ENCODE data around the gene PLCB3. TPM values are rescaled to one million over a fixed set of nuclear protein-coding genes. Genes with fewer than 3 reads are reported as not detected.

The PLCB3 gene
- 12.0 TPM for total RNA-seq
- long read RNA-seq, full-length matches to known transcripts, result 2 of 8 reads
- long read RNA-seq, partial matches to known transcripts, result 6 of 8 reads
- long read RNA-seq, other reads (novel, unspliced or antisense), result 0 of 8 reads

DNA sequence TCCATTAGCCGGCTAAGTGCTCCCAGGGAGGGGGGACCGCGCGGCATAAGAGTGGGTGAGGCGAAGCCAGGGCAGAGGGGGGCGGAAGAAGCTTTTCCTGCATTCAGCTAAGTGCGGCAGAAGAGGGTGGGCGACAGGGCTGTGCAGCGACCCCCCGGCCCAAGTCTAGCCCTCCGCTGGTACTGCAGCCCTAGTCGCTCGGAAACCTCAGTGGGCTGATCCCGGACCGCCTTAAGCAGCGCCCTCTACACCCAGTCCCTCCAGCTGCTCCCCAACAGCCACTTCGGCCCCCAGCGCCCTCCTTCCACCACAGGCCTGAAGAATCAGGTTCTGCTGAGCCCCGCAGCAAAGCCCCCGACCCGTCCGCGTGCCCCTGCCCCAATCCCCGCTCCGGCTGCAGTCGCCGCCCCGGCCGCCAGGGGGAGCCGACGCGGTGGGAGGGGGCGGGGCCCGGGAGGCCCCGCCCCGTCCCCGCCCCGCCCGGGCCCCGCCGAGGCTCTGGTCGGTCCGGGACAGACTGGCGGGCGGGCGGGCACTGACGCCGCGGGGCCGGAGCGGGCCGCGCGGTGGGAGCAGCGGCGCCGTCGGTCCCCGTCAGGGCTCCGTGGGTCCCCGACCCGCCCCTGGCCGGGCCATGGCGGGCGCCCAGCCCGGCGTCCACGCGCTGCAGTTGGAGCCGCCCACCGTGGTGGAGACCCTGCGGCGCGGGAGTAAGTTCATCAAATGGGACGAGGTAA is at the start of gene PLCB3:
Gene PLCB3, plus strand, starts transcription at position 515 of the 737 bp plus-strand sequence. Its CDS starts 120 bp downstream, at position 635.
- intact Hi-C loops (cut with micrococcal nuclease), result no loop called here

DNA sequence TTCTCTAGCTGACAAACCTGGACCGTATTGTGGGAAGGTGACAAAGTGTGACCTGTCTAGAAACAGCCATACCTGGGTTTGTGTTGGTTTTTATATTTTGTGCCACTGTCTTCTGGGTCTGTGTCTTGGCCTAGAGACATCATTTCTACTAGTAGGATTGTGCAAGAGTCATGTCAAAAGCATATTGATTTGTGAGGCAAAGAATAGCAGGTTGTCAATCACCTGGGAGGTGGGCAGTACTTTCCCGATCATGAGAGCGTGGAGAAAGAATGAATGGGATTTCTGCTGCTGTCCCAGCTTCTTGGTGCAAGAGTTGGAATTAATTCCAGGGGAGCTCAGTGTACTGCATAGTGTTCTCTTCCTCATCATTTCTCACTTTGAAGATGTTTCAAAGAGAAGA is 49.8 kb upstream of the PLCB3 start:
- DNase-seq (no peak), ATAC-seq (no peak)
- intact Hi-C loops (cut with micrococcal nuclease), result no loop called here

More for the DNA sequence above, at the start of gene PLCB3:
- DNase-seq (peak; percentile 79), ATAC-seq (peak; percentile 60)

DNA sequence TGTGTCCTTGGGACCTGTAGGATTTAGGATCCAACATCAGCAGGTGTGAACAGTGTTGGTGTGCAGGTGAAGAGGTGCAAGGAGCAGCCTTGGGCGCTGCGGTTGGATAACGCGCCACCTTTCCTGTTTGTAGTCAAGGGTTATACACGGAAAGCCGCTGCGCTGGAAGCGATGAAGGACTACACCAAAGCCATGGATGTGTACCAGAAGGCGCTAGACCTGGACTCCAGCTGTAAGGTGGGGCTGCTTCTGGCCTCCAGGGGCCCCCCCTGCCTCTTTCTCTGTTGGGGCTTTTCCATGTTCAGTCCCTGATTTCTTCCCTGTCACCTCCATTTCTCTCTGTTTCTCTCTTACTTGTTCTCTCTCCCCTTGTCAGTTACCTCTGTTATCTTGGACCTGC is 48.3 kb upstream of the PLCB3 start:
- ATAC-seq, result no peak
- intact Hi-C loops (cut with micrococcal nuclease), result no loop called here
- no peak for DNase-seq

DNA sequence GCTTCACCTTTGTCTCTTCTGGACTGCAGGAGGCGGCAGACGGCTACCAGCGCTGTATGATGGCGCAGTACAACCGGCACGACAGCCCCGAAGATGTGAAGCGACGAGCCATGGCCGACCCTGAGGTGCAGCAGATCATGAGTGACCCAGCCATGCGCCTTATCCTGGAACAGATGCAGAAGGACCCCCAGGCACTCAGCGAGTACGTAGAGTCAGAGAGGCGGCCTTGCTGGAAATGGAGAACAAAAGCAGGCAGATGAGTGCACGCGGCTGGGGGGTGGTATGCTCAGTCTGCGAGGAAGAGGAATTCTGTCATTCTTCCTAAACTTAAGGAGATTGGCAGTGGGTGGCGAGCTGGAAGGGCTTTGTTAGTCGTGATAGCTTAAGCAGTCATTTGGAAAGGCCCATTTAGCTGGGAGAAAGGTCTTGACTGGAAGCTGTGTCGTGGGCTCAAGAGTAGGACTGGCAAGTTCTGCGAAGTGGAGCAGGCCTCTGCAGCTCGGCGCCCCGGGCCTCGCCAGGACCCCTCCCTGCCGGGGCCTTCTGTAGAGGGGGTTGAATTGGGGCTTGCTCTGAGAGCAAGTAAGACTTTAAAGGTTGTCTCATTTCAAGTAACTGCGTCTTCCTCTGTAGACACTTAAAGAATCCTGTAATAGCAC is 47.8 kb upstream of the PLCB3 start:
- intact Hi-C loops (cut with micrococcal nuclease), result no loop called here
- DNase-seq (no peak), ATAC-seq (no peak)

DNA sequence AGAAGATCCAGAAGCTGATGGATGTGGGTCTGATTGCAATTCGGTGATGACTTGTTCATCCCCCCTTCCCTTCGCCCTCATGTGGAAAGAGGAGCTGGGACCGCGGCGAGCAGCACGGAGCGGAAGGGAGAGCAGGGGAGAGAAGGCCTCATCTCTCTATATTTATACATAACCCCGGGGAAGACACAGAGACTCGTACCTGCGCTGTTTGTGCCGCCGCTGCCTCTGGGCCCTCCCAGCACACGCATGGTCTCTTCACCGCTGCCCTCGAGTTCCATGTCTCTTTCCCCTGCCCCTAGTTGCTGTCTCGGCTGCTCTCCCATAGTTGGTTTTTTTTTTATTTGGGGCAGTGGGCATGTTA is 47.3 kb upstream of the PLCB3 start:
- intact Hi-C loops (cut with micrococcal nuclease), result no loop called here
- no peak for DNase-seq
- ATAC-seq, result no peak

DNA sequence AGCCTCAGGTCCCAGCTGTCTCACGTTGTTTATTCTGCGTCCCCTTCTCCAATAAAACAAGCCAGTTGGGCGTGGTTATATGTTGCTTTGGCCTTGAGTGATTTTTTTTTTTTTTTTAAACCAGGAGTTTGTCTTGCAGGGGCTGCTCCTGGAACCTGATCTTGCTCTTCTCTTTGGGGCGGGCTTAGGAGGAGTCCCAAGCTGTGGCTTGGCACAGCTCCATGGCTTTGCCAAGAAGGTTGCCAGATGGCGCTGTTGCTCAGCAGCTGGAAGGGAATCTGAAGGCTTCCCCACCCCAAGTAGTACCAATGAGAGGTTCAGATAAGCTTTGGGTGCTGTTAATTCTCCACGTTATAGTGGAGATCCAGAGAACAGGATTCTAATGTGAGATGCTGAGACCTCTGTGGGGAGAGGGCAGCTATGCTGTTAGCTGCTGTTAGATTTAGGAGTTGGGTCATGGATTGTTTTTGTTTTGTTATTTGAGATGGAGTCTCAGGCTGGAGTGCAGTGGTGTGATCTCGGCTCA is 46.8 kb upstream of the PLCB3 start:
- peak; percentile 64 for ATAC-seq
- intact Hi-C loops (cut with micrococcal nuclease), result no loop called here
- peak; percentile 88 for DNase-seq

DNA sequence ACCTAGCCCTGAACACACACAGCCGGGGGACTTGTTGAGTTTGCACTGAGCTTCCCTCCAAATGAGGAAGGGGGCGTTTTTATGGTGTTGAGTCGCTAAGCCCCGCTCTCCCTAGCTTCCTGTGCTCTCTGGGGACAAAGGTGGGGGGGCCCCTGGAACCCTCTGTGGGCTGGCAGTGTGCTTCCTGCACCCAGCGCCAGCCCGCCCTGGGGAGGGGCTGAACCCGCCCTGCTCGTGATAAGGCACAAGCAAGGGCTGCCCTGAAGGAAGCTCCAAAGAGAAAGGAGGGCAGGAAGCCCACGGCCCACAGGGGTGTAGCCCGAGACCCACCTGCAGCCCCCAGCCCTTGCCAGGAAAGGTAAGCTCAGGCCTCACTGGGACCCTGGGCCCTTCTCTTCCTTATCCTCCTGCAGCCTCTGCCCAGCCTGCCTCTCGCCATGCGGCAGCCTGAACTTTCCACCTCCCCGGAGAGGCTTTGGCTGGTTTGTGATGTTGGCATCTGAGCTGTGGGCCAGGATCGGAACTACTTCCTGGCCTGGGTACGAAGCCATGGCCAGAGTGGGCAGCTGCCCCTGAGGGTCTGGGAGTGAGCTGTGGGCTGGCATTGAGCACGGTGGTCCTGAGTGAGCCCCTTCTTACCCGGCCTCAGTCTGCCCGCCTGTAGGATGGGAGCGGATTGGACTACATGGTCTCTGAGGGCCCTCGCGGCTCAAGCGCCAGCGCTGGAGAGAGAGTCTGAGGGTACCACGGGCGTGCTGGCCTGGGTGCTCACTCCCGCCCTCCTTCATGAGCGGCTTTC is 44.7 kb upstream of the PLCB3 start, which contains the start of gene FERMT3:
Gene FERMT3, plus strand, starts transcription at position 265 of the 799 bp plus-strand sequence. CDS start 644 bp downstream, outside the sequence.
- intact Hi-C loops (cut with micrococcal nuclease), result no loop called here
- DNase-seq (peak; percentile 78), ATAC-seq (peak; percentile 43)

DNA sequence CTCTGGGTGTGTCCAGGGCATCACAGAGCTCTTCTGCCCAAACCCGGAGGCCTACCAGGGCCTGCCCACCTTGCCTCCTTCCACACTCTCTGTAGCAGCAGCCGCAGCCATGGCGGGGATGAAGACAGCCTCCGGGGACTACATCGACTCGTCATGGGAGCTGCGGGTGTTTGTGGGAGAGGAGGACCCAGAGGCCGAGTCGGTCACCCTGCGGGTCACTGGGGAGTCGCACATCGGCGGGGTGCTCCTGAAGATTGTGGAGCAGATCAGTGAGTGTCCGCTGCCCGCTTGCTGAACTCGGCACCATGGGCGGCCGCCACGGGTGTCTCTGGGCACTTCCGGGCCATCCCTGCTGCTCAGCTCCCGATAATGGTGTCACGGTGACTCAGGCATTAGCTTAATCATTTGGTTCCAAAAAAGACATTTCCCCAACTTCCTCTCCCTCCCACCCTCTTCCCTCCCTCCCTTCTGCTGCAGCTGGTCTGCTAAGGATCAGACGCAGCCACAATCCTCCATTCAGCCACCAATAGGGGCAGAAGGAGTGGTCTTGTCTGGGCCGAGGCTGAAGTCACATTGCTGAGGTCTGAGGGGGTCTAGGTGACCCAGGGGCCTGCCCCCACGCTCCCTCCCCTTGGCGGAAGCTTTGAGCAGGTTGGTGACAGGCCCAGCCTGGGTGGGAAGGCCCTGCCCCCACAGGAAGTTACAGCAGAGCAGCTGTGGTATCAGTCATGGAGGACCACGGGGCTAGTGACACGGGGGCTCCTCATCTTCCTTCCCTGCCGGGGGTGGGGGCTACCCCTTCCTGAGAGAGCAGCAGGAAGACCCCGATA is 43.9 kb upstream of the PLCB3 start:
- ATAC-seq, result peak; percentile 72
- DNase-seq, result peak; percentile 78
- intact Hi-C loops (cut with micrococcal nuclease), result no loop called here

DNA sequence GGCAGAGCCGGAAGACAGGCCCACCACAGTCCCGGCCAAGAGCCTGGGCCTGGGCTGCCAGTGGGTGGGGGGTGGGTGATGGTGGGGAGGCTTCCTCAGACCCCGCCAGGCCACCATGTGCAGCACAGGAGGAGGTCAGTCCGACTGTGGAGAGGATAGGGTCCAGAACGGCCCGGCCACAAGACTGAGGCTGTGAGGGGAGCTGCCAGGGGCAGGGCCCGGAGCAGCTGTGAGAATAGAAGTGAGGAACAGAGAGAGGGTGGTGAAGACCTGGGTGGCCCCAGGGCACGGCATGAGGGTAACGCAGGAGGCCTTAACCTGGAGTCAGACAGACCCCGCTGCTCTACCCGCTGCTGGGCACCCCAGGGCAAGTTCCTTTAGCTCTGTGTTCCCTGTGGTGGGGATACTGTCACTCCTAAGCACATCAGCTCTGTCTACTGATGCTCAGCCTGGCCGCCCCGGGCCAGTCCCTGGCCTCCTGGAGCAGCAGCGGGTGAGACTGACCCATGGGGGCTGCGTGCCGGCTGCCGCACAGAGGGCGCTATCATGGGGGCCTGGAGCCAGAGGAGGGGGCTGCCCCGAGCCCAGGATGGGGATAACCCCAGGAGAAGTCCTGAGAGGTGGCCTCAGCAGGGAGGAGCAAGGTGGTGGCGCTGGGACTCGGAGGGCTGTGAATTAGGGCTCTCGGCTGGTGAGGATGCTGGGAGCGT is 43.1 kb upstream of the PLCB3 start:
- ATAC-seq (peak; percentile 3), DNase-seq (no peak)
- intact Hi-C loops (cut with micrococcal nuclease), result no loop called here

DNA sequence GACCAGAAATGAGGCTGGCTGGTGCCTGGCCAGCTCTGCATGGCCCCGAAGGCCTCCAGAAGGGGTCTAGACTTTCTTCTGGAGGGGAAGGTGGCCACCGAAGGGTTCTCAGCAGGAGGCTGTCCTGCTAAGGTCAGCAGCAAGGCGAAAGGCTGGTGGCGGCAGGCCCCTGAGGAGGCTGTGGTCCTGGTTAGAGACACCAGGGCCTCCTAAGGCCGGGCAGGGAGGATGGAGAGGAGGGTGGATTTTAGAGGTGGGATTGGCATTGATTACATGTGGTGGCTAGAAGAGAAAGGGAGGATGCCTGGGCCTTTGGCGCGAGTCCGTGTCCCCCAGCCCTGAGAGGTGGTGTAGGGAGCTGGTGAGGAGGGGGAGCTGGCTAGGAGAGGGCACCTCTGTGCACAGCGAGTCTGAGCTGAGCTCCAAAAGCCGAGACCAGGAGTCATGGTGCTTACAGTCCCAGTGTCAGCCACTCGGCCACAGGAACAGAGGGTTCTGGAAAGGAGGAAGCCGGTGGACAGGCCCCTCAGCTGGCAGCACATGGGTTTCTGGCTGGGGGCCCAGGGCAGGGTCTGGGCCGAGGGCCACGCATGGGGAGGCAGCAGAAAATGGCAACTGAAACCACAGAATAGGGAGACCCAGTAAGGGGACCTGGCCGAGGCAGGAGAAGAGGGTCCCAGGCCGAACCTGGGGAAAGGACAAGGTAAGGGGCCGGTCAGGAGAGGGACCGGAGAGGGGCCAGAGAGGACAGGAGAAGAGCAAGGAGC is 42.4 kb upstream of the PLCB3 start:
- ATAC-seq (no peak), DNase-seq (no peak)
- intact Hi-C loops (cut with micrococcal nuclease), result no loop called here

DNA sequence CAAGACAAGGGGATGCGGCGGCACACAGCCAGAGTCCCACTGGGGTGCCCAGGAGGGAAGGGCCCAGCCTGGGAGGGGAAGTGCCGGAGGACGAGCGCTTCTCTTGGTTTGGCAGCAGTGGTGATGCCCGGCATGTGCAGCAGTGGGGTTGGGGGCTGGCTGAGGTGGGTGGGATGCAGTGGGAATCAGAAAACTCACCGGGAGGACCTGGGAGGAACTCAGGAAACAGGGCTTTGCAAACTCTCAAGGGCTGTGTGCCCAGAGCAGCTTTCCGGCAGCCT is 41.8 kb upstream of the PLCB3 start:
- ATAC-seq, result no peak
- intact Hi-C loops (cut with micrococcal nuclease), result no loop called here
- no peak for DNase-seq

DNA sequence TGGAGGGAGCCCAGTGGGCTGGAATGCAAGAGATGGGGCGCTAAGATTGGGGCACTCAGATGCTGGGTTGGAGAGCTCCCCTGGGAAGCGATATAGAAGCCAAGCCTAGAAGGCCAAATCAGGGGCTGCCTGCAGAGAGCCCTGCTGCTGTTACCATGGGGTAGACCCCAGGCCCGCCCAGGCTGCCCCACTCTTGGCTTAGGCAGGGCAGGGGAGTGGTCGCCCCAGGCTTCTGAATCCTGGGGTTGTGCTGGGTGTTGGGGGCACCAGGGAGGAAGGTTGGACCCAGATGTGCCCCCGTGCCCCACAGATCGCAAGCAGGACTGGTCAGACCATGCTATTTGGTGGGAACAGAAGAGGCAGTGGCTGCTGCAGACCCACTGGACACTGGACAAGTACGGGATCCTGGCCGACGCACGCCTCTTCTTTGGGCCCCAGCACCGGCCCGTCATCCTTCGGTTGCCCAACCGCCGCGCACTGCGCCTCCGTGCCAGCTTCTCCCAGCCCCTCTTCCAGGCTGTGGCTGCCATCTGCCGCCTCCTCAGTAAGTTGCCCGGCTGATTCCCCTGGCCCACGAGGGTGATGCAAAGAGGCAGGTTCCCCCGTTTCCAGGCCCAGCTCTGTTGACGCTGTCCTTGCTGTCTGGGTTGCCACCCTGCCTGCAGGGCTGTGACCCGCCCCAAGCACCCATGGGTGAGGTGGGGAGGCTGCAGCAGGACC is 40.9 kb upstream of the PLCB3 start:
- ATAC-seq (no peak), DNase-seq (no peak)
- intact Hi-C loops (cut with micrococcal nuclease), result no loop called here

DNA sequence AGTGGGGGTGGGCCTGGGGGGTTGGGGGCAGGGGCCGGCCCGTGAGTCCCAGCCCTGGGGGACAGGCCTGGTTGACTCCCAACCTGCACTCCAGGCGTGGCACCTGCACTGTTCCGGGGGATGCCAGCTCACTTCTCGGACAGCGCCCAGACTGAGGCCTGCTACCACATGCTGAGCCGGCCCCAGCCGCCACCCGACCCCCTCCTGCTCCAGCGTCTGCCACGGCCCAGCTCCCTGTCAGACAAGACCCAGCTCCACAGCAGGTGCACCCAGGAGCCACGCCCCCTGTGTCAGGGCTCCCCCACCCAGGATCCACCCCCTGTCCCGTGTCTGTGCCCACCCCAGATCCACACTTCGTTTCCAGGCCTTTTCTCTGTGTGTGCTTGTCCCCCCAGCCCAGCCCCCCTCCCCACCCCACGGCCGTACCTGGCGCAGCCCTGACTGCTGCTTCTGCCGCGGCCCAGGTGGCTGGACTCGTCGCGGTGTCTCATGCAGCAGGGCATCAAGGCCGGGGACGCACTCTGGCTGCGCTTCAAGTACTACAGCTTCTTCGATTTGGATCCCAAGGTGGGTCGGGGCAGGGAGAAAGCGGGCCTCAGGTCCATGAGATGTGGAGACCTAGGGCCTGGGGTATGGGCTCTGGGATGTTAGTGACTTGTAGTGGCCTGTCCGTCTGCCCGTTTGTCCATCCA is 40.0 kb upstream of the PLCB3 start:
- DNase-seq (no peak), ATAC-seq (no peak)
- intact Hi-C loops (cut with micrococcal nuclease), result no loop called here

DNA sequence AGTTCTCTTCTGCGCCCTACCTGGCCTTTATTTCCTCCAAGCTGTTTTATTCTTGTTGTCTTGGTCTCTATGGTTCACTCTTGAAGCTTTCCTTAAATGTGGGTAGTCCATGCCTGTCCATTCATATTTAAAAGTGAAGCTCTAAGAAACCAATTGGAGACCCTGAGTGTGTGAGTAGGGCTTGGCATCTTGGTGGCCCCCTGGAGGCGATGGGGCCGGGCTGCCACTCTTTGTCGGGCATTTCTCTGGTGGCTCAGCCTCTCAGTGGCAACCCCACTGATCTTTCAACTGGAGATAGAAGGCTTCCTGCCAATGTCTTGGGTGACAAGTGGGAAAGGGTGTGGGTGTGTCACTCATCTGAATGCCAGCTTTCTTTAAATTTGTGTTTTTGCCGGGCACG is 34.5 kb upstream of the PLCB3 start:
- DNase-seq (no peak), ATAC-seq (no peak)
- intact Hi-C loops (cut with micrococcal nuclease), result no loop called here

DNA sequence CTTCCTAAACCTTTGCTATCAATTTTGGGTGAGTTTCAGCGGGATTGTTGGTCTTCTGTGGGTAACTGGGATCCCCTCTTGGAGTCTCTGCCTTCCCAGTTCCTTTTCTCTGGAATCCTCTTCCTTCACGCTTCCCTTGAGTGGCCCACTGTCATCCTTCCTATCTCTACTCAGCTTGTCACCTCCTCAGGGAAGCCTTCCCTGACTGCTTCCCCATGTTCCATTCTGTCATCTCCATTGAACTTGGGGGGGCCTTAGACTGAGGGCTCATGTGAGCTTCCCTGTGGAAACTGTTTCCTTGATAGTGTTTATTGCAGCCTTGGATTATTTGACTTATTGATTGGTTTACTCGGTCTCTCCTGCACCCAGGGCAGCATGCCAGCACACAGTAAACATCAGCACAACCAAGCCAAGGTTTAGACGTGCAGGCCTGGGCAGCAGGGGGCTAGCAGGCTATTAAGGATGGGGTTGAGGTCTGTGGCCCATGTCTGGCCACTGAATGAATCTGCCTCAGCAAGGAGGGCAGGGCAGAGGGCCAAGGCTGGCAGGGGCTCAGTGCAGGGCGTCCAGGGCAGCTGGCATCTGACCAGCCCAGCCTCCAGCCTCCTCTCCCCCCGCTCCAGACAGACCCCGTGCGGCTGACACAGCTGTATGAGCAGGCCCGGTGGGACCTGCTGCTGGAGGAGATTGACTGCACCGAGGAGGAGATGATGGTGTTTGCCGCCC is 32.5 kb upstream of the PLCB3 start:
- intact Hi-C loops (cut with micrococcal nuclease), result no loop called here
- ATAC-seq (no peak), DNase-seq (no peak)

DNA sequence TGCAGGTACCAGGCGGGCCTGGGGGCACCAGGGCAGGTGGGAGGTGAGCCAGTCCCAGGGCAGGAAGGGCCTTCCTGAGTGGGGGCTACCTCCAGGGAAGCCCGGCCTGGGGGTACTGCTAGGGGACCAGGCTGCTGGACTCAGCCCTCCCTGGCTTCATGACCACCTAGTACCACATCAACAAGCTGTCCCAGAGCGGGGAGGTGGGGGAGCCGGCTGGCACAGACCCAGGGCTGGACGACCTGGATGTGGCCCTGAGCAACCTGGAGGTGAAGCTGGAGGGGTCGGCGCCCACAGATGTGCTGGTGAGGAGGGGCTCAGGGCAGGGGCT is 32.0 kb upstream of the PLCB3 start:
- no peak for DNase-seq
- intact Hi-C loops (cut with micrococcal nuclease), result no loop called here
- ATAC-seq, result no peak

Data from left ventricle myocardium superior (tissue), 1 donor.